ENCODE data around the gene LUM. TPM values are rescaled to one million over a fixed set of nuclear protein-coding genes. Genes with fewer than 3 reads are reported as not detected.

Gene LUM
- total and polyA plus RNA-seq, 2 experiments from 2014 or later, result 0.27 TPM; not detected in 1

DNA sequence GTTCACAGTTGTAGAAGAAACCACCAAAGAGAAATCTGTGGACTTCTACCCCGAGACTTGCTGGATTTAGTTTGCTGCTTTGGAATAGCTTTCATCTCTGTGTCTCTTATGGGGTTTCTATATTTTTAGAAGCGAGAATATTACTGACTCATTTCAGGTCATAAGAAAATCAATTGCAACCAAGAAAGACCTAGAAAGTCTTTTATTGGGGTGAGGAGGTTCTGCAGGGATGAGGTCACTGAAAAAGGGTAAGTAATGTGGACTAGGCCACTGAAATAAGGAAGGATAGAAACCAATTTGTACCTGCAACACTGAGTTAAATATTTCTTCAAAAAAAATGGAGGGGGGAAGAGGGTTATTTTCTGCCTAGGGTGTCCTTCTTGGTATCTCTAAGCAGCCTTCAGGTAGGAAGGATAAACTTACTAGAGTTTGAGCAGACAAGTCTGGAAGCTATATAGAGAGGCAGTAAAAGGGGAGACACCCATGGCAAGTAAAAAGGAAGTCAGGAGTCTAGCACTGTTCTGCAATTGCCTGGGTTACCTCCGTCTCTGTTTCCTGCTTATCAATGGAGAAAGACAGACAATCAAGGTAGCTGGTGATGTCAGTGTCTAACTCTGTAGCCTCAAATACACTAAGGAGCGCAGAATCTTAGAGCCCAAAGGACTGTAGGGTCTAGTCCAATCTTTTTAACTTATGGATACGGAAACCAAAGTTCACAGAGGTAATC is 33.9 kb downstream of the LUM start:
- 0 out of 2 replicates have a peak, but pooled peaks cover 6% of the 10 kb centered on the region for H3K9me2 ChIP-seq (ENCODE audit: insufficient read depth)
- peaks cover 22% of the 10 kb centered on the region; the same call in 1 of the 2 replicates for H3K4me1 ChIP-seq (ENCODE audit: insufficient read depth)
- no peaks in the 10 kb centered on the region for H3F3A ChIP-seq (replicated peaks; ENCODE audit: low read depth)
- H3K4me1 Mint-ChIP-seq, result peaks cover 17% of the 10 kb centered on the region
- no peaks in the 10 kb centered on the region for H3K27me3 ChIP-seq (ENCODE audit: insufficient read depth)
- no peaks in the 10 kb centered on the region for H3K36me3 ChIP-seq (ENCODE audit: insufficient read depth)
- H3K36me3 Mint-ChIP-seq (ENCODE audit: low read depth), result no peaks in the 10 kb centered on the region
- H3K9me3 Mint-ChIP-seq, result no peaks in the 10 kb centered on the region
- H2AFZ ChIP-seq, result no peak overlapping the region
- no peak overlapping the region for H3K4me3 ChIP-seq
- TF ChIP-seq EZH2 (IDR thresholded peaks at IDR 0.05; ENCODE audit: low read depth, unreplicated experiment), result no peak
- TF ChIP-seq JUNB (IDR thresholded peaks at IDR 0.05; ENCODE audit: unreplicated experiment), result no peak
- TF ChIP-seq NANOG (IDR thresholded peaks at IDR 0.05; ENCODE audit: borderline replicate concordance), result no peak
- TF ChIP-seq, protein P1, sequence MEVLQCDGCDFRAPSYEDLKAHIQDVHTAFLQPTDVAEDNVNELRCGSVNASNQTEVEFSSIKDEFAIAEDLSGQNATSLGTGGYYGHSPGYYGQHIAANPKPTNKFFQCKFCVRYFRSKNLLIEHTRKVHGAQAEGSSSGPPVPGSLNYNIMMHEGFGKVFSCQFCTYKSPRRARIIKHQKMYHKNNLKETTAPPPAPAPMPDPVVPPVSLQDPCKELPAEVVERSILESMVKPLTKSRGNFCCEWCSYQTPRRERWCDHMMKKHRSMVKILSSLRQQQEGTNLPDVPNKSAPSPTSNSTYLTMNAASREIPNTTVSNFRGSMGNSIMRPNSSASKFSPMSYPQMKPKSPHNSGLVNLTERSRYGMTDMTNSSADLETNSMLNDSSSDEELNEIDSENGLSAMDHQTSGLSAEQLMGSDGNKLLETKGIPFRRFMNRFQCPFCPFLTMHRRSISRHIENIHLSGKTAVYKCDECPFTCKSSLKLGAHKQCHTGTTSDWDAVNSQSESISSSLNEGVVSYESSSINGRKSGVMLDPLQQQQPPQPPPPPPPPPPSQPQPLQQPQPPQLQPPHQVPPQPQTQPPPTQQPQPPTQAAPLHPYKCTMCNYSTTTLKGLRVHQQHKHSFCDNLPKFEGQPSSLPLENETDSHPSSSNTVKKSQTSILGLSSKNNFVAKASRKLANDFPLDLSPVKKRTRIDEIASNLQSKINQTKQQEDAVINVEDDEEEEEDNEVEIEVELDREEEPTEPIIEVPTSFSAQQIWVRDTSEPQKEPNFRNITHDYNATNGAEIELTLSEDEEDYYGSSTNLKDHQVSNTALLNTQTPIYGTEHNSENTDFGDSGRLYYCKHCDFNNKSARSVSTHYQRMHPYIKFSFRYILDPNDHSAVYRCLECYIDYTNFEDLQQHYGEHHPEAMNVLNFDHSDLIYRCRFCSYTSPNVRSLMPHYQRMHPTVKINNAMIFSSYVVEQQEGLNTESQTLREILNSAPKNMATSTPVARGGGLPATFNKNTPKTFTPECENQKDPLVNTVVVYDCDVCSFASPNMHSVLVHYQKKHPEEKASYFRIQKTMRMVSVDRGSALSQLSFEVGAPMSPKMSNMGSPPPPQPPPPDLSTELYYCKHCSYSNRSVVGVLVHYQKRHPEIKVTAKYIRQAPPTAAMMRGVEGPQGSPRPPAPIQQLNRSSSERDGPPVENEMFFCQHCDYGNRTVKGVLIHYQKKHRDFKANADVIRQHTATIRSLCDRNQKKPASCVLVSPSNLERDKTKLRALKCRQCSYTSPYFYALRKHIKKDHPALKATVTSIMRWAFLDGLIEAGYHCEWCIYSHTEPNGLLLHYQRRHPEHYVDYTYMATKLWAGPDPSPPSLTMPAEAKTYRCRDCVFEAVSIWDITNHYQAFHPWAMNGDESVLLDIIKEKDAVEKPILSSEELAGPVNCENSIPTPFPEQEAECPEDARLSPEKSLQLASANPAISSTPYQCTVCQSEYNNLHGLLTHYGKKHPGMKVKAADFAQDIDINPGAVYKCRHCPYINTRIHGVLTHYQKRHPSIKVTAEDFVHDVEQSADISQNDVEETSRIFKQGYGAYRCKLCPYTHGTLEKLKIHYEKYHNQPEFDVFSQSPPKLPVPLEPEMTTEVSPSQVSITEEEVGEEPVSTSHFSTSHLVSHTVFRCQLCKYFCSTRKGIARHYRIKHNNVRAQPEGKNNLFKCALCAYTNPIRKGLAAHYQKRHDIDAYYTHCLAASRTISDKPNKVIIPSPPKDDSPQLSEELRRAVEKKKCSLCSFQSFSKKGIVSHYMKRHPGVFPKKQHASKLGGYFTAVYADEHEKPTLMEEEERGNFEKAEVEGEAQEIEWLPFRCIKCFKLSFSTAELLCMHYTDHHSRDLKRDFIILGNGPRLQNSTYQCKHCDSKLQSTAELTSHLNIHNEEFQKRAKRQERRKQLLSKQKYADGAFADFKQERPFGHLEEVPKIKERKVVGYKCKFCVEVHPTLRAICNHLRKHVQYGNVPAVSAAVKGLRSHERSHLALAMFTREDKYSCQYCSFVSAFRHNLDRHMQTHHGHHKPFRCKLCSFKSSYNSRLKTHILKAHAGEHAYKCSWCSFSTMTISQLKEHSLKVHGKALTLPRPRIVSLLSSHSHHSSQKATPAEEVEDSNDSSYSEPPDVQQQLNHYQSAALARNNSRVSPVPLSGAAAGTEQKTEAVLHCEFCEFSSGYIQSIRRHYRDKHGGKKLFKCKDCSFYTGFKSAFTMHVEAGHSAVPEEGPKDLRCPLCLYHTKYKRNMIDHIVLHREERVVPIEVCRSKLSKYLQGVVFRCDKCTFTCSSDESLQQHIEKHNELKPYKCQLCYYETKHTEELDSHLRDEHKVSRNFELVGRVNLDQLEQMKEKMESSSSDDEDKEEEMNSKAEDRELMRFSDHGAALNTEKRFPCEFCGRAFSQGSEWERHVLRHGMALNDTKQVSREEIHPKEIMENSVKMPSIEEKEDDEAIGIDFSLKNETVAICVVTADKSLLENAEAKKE (CRISPR knock-in tag; IDR thresholded peaks at IDR 0.05), result no peak
- TF ChIP-seq POLR2AphosphoS5 (IDR thresholded peaks at IDR 0.05; ENCODE audit: low read depth), result no peak
- no peak for TF ChIP-seq ZNF331 (CRISPR knock-in tag; IDR thresholded peaks at IDR 0.05; ENCODE audit: low read depth)
- no peak for TF ChIP-seq EZH2phosphoT487 (IDR thresholded peaks at IDR 0.05; ENCODE audit: unreplicated experiment)
- TF ChIP-seq, protein P2, sequence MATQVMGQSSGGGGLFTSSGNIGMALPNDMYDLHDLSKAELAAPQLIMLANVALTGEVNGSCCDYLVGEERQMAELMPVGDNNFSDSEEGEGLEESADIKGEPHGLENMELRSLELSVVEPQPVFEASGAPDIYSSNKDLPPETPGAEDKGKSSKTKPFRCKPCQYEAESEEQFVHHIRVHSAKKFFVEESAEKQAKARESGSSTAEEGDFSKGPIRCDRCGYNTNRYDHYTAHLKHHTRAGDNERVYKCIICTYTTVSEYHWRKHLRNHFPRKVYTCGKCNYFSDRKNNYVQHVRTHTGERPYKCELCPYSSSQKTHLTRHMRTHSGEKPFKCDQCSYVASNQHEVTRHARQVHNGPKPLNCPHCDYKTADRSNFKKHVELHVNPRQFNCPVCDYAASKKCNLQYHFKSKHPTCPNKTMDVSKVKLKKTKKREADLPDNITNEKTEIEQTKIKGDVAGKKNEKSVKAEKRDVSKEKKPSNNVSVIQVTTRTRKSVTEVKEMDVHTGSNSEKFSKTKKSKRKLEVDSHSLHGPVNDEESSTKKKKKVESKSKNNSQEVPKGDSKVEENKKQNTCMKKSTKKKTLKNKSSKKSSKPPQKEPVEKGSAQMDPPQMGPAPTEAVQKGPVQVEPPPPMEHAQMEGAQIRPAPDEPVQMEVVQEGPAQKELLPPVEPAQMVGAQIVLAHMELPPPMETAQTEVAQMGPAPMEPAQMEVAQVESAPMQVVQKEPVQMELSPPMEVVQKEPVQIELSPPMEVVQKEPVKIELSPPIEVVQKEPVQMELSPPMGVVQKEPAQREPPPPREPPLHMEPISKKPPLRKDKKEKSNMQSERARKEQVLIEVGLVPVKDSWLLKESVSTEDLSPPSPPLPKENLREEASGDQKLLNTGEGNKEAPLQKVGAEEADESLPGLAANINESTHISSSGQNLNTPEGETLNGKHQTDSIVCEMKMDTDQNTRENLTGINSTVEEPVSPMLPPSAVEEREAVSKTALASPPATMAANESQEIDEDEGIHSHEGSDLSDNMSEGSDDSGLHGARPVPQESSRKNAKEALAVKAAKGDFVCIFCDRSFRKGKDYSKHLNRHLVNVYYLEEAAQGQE (IDR thresholded peaks at IDR 0.05; ENCODE audit: unreplicated experiment), result no peak
- TF ChIP-seq CREB1 (CRISPR knock-in tag; IDR thresholded peaks at IDR 0.05; ENCODE audit: low read depth), result no peak
- no peak for TF ChIP-seq STAT1 (IDR thresholded peaks at IDR 0.05; ENCODE audit: unreplicated experiment)
- TF ChIP-seq, protein P3, sequence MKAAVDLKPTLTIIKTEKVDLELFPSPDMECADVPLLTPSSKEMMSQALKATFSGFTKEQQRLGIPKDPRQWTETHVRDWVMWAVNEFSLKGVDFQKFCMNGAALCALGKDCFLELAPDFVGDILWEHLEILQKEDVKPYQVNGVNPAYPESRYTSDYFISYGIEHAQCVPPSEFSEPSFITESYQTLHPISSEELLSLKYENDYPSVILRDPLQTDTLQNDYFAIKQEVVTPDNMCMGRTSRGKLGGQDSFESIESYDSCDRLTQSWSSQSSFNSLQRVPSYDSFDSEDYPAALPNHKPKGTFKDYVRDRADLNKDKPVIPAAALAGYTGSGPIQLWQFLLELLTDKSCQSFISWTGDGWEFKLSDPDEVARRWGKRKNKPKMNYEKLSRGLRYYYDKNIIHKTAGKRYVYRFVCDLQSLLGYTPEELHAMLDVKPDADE (IDR thresholded peaks at IDR 0.05), result no peak
- TF ChIP-seq CTCF (conservative IDR thresholded peaks at IDR 0.05; ENCODE audit: low read depth in 2 of 2), result no peak
- H3K4me3 Mint-ChIP-seq, result no peak overlapping the region
- H3K4me2 ChIP-seq, result no peak overlapping the region
- H3K27me3 Mint-ChIP-seq (ENCODE audit: insufficient read depth, low read depth, poor library complexity), result no peaks in the 10 kb centered on the region
- H3K27ac Mint-ChIP-seq, result no peak overlapping the region
- ATAC-seq (no peak), DNase-seq (ENCODE audit: low spot score) (no peak)
- H3K79me2 ChIP-seq (replicated peaks; ENCODE audit: insufficient read depth), result no peaks in the 10 kb centered on the region
- no peaks in the 10 kb centered on the region for H4K20me1 ChIP-seq (replicated peaks; ENCODE audit: insufficient read depth)
- H3K27ac ChIP-seq (ENCODE audit: low read depth), result no peak overlapping the region

Data from GM23338 (cell line).